ENCODE results near the gene ZDHHC15. TPM values are rescaled to one million over a fixed set of nuclear protein-coding genes. Genes with fewer than 3 reads are reported as not detected.
"Not testable (repeated sequence)": the region's sequence is repeated elsewhere in the genome, so short reads cannot be mapped to it uniquely, and the experiment has no call there.

Gene ZDHHC15
- total and polyA plus RNA-seq, 2 of the 8 experiments (the other 6 are each of a cell fraction or from before 2014, with no cell fraction given), result 1.7 to 3.5 TPM

DNA sequence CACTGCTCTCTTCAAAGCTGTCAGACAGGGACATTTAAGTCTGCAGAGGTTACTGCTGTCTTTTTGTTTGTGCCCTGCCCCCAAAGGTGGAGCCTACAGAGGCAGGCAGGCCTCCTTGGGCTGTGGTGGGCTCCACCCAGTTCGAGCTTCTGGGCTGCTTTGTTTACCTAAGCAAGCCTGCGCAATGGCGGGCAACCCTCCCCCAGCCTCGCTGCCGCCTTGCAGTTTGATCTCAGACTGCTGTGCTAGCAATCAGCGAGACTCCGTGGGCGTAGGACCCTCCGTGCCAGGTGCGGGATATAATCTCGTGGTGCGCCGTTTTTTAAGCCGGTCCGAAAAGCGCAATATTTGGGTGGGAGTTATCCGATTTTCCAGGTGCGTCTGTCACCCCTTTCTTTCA, 37.7 kb upstream of the ZDHHC15 start:
- H3K23me2 ChIP-seq (ENCODE audit: low read depth, low read length); H2BK5ac ChIP-seq (ENCODE audit: low read depth, low read length); H2AK5ac ChIP-seq (ENCODE audit: low read depth, low read length); DNase-seq (ENCODE audit: low read depth in 1 of 2, low spot score in 2 of 2); H3K56ac ChIP-seq (replicated peaks; ENCODE audit: insufficient read length, low read depth, low read length); H2BK120ac ChIP-seq (replicated peaks; ENCODE audit: low read depth, low read length); H4K5ac ChIP-seq (ENCODE audit: insufficient read length, low read depth, low read length); H4K8ac ChIP-seq (ENCODE audit: extremely low read depth, insufficient read depth, low read length); H2BK12ac ChIP-seq (ENCODE audit: low read depth, low read length); H3K79me2 ChIP-seq (ENCODE audit: control insufficient read depth in 1 of 2, insufficient read depth in 2 of 2, low read length in 2 of 2); FAIRE-seq; CTCF ChIA-PET (ENCODE audit: partially characterized antibody); H3K4me2 ChIP-seq (ENCODE audit: insufficient read depth in 1 of 2, low read depth in 2 of 2, low read length in 2 of 2); H4K91ac ChIP-seq (replicated peaks; ENCODE audit: insufficient read length, low read length); H3K23ac ChIP-seq (ENCODE audit: insufficient read length); POLR2A ChIA-PET (ENCODE audit: partially characterized antibody); H4K20me1 ChIP-seq (replicated peaks in 1 of 2; ENCODE audit: control insufficient read depth in 1 of 2, insufficient read depth in 2 of 2, low read length in 2 of 2); H3K18ac ChIP-seq (ENCODE audit: extremely low read depth, low read length); H2AFZ ChIP-seq (ENCODE audit: low read length); H3K4me1 ChIP-seq (replicated peaks in 1 of 4; ENCODE audit: control insufficient read depth in 3 of 4, insufficient read depth in 4 of 4, low read length in 3 of 4); H3K4me3 ChIP-seq (ENCODE audit: extremely low read depth in 1 of 4, insufficient read depth in 2 of 4, low read depth in 3 of 4, low read length in 4 of 4); H3K79me1 ChIP-seq (ENCODE audit: low read depth, low read length); H3K36me3 ChIP-seq (ENCODE audit: control insufficient read depth in 2 of 4, insufficient read depth in 4 of 4, low read length in 3 of 4); H3K9ac ChIP-seq (replicated peaks in 1 of 4; ENCODE audit: extremely low read depth in 1 of 4, low read depth in 3 of 4, low read length in 3 of 4); H3K4ac ChIP-seq (replicated peaks; ENCODE audit: insufficient read length, low read depth, low read length); H2BK20ac ChIP-seq (ENCODE audit: low read length); H3K27me3 ChIP-seq (replicated peaks in 1 of 4; ENCODE audit: control insufficient read depth in 3 of 4, extremely low read depth in 1 of 4, insufficient read depth in 3 of 4, low read length in 3 of 4); H2BK15ac ChIP-seq (ENCODE audit: low read length); H3K9me3 ChIP-seq (ENCODE audit: insufficient read depth in 2 of 2, low read depth in 1 of 2, low read length in 1 of 2); H3K14ac ChIP-seq (ENCODE audit: insufficient read length); H3K27ac ChIP-seq (ENCODE audit: low read depth, low read length): not testable (repeated sequence)
- 80% methylated on average over 2 of the region's 18 CpGs; no CpG with 5 or more reads in 1 of the 2 experiments for WGBS, 2 experiments (ENCODE audit: extremely low coverage in 1 of 2, insufficient coverage in 1 of 2, insufficient read length in 1 of 2, insufficient replicate concordance in 2 of 2, low coverage in 1 of 2, low lambda C conversion rate in 2 of 2, missing lambda C conversion rate in 1 of 2)

All from H1 (cell line).